GM18907 (cell line): ENCODE data around the gene SIX3.

ENCODE experiments used
- ATAC-seq: cut with Tn5 transposase; IDR thresholded peaks from one replicate; pipeline ENCODE4 v1.9.1; 2021; ENCODE audit warnings: mild to moderate bottlenecking, moderate library complexity; ENCODE audit not compliant: unreplicated experiment

The SIX3 gene

GRCh38 chr2:44942304-44943030 is 965 bp downstream of the SIX3 start:
- ATAC-seq = no peak

DNA sequence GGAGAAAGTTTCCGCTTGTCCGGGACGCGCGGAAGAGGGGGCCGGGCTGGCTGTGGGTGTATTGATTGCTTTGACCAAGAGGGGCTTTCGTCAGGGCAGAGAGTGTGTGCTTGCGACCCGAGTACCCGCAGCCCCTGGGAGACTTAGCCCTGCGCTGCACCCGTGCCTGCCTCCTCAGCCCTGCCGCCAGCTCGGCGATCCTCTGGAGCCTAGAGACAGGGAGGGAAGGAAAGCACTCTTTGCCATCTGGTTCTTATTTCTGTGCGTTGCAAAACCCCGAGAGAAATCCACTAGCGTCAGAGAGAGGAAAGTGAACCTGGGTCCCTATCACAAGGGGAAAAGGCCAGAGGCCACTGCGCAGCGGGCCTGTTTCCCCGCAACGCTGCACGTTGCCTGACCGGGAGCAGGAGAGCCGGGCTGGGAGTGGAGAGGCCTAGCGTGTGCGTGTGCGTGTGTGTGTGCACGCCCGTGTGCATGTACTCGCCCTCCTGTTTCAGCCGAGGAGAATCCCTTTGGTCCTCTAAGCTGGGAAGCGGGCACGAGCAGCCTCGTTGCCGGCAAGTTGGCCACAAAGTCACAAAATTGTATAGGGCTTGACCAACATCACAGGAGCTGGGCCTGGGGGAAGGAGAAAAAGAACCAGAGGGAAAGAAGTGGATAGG is 1.7 kb downstream of the SIX3 start:
- ATAC-seq = no peak

DNA sequence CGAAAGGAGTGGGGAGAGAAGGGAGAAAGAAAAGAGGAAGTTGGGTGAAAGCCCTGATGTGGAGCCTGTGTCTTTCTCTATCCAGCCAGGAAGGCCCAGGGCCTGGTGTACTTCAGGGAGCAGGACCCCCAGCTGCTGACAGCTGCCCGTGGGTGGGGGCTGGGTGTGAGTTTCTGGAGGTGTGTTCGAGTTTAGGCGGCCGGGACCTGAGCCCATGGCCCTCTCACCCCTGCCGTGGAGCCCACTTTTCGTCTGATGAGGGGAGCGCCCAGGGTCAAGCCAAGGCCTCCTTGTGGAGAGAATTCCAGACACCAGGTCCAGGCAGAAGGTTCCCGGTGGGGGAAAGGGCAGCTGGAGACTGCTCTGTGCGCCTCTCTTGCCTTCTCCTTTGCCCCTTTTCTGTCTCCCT is 2.2 kb downstream of the SIX3 start:
- no peak for ATAC-seq

- no peak for ATAC-seq
These were observed 2.8 kb downstream of the SIX3 start for GRCh38 chr2:44944102-44944951.

DNA sequence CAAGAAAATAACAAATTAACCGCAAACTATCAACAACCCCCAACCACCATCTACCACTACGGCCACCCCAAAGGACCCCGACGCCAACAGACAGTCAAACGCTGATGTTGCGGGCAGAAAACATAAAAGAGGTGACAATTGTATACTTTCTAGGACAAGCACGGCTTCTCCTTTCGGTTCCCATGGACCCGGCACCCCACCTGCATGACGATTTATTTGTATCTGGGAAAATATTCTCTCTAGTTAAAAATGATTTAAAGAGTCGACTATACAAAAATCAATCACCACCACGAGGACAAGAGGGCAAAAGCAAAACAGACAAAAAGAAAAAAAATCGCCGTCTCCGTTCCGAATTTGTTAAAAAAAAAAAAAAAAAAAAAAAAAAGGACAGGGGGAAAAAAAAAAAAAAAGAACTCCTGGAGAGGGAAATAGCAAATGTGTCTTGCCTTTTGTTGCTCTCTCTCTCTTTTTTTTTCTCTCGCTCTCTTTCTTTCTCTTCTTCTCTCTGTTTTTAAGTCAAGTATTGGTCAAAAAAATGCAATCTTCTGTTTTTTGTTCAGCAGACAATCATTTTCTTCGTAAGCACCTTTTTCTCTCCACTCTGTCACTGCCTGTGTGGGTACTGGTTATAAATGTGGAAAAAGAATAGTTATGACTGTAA is 3.6 kb downstream of the SIX3 start:
- ATAC-seq = no peak

DNA sequence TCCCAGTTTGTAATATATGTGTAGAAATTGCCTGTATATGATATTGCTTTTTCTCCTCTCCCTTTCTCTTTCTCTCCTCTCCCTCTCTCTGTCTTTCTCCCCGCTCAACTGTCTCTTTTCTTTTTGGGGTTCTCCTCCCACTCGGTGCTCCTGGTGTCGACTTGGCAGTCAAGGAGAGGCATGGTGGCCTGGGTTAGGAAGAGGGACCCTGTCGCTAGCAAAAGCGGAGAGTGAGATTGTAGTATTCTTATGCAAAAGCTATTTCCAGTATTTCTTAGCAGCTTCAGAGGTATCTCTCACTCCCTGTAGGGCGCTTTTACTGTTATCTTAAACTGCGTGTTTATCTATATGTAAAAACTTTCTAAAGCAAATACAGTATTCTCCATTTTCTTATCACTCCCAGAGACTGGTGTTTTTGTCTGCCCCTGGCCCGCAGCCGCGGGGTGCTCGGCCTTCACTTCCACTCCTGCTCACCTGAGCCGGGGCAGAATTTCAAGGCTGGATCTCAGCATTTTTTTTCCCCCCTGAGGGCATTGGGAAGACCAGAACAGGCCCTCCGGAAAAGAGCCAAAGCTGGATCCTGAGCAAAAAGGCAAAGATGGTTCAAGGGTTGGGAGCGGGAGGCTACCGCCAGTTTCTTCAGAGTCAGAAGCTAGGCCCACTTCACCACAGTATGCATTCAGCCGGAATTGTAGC is 4.3 kb downstream of the SIX3 start:
- ATAC-seq = no peak

DNA sequence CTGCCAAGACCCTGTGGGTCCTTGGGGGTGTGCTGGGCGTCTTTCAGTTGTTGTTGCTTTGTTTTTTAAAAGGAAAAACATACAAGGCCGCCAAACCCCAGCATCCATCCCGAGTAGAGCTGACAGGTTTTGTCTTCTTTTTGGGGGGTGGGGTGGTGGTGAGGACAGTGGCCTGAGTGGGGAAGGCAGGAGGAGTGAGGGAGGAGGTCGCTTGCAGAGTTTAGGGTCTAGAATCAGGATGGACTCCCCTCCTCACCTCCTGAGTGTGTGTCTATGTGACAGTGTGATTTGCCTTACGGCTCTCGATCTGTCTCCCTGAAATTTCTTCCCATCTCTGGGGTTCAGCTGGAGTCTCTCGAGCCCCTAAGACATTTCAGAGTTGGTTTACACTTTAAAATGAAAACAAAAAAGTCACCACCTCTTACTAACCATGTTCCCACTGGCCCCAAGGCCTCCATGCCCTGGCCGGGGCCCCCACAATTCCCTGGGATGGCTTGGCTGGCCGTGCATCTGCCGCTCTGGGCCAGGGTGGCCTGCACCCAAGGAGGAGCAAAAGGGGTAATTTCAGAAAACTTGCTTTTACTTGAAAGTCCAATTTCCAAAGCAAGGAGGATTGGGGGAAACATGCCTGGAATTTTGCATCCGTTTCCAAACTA is 5.0 kb downstream of the SIX3 start:
- ATAC-seq = no peak

- ATAC-seq = no peak
These were observed 5.5 kb downstream of the SIX3 start for GRCh38 chr2:44947028-44947375.

GRCh38 chr2:44948565-44949328 is 7.2 kb downstream of the SIX3 start:
- no peak for ATAC-seq

DNA sequence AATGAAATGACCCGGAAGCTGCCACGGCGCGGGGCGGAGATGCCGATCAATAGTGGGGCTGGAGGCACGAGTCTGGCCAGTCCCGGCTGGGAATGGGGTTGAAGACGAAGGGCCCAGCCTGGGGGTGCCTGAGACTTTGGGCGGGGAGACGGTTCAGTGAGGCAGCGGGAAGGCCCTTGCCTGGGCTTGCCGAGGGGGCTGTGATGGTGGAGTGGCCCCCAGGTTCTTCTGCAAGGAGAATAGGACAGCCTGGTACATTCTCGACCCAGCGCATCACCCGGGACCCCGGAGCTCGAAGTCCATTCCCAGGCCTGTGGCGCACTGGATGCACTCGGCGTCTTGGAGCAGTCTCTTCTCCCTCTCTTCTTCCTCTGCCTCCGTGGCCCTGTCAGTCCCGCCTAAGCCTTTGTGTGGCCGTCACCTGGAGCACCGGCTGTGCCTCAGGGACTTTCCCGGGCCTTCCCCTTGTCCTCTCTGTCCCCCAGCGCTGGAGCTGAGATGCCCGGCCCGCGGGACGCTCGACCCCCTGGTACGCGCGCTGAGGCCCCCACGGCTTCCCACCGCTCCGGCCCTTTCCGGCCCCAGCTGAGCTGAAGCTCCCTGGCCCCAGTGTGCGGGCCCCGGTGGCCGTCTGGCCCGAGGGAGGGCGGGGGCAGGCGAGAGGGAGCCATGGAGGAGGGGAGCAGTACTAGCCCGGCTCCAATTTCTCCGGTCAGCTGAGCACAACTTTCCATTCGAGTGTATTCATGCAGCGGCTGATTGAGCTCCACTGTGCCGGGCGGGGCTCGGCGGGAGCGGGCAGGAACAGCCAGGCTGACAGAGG is 8.0 kb downstream of the SIX3 start:
- ATAC-seq = no peak

- no peak for ATAC-seq
These were observed 9.1 kb downstream of the SIX3 start for GRCh38 chr2:44950646-44951045.

DNA sequence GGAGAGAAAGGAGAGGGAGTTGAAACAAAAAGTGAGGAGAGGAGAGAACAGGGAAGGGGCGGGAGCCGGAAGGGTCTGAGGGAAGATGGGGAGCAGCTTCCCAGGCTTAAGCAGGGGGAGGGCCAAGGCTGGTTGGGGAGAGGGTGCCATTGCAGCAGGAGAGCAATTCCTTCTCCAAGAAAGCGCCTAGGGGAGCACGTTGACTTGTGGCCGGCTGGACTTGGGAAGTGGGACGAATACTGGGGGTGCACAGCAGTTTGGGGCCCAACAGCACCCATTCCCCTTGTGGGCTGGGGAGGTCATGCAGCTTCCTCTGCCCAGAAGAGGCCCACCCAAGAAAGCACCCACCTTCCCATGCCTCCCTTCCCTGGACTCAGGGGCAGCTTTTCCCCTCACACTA is 9.6 kb downstream of the SIX3 start:
- no peak for ATAC-seq

DNA sequence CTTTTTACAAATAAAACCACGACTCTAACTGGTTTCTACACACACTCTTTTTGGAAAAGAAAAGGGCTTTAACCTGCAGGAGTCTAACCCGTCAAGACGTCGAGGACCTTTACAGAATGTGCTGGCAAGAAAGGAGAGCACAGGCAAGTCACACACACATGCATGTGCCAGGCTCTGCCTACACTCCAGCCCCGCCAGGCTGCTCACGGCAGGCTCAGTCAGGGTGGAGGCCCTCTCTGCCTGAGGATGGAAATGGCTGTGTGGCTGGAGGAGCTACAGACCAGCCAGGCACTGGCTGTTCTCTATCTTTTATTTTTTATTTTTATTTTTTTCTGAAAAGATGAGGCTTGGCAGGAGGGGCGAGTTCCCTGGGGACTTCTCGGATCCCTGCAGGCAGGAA is 10.2 kb downstream of the SIX3 start:
- ATAC-seq = no peak

DNA sequence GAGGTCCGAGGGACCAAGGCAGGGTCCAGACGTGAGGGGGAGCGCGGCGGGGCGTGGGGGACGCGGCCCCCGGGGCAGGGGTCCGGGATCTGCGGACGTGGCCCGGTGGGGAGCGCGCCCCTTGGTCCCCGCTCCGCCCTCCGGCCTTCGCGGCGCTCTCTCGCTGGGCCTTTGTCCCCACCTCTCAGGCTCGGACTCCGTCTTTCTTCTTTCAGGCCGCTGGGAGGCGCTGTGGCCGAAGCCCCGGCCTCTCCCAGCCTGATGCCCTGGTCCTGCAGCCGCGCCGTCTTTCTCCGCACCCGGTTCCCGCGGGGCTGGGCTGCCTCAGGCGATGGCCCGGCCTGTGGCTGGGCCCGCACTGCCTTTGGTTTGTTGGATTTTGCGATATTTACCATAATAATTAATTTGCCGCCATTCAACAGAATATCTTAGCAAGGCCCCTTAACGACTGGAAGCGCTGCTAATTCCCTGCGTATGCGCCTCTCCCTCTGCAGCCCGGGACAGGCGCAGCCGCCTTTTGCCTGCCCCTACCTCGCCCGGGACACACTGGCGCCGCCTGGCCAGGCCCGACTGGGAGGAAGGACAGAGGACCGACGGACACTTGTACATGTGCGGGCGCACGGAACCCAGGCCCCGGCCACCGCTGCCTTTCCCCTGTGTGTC is 10.8 kb downstream of the SIX3 start:
- ATAC-seq = peak; percentile 52

DNA sequence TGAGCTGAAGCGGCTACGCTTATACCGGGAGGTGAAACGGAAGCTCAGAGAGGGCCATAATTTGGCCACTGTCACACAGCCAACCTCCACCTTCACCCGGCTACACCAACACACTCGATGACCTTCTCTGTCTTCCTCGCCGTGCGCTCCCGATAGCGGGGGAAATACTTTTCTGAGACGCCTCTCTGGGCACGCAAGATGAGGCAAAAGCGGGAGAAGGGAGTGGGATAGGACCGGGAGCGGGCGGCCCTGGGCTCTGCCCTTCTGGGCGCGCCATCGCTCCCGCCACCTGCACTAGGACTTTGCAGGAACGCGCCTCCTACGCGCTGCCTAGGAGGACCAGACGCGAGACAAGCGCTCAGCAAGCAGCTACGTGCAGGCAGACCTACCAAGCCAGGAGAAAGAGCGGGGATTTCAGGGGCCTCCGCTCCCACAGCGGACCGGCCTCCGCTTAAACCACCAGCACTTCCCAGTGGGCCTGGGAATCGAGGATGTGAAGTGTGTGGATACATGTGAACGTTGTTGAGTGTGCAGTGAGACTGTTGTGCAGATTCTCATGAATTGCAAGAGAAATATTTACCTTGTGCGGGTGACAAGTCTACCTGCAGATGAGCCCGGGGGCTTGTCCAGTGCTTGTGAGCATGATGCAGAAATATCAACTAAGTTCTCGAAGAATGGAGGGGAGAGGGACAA is 11.4 kb downstream of the SIX3 start:
- ATAC-seq = no peak

DNA sequence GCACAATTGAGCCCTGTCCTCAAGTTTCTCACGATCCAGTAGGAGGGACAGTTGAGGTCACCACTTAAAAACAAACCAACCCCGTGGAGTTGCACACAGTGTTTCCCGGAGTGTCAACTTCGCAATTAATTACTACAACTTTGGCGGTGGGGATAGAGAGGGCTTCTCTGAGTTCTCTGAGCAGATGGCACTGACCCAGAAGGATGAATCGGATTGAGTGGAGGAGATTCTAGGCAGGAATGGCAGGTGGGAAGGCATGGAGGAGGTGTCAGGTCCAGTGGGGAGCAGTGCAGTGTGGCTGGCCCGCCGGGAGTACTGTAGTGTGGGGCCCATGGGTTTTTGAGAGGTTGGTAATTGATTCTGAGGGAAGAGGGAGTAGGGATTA is 12.0 kb downstream of the SIX3 start:
- no peak for ATAC-seq

- ATAC-seq = no peak
These were observed 13.0 kb downstream of the SIX3 start for GRCh38 chr2:44954447-44954888.
